GM12878 (cell line): Measurements from ENCODE around the gene LEFTY1. TPM values are rescaled to one million over a fixed set of nuclear protein-coding genes. Genes with fewer than 3 reads are reported as not detected.

Experiments used
- ATAC-seq: fragments of 200-7000 bp; cut with Tn5 transposase; 3 replicates; pipeline ENCODE4 v1.9.1; 2020; ENCODE audit warnings: mild to moderate bottlenecking, moderate library complexity
- BruUV-seq: library from RNA; stranded (reverse); fragments of 400-500 nt; replicated peaks from 2 replicates; lab custom pipeline; 2021; lab: Mats Ljungman, UMichigan
- CTCF ChIA-PET: fragments of 300-600 bp; sonication (Branson Sonifier 250); formaldehyde crosslinking; extraction: SDS; loops from one replicate; lab custom pipeline; 2021; ENCODE audit warnings: inconsistent platforms; lab: Yijun Ruan, JAX
- POLR2A ChIA-PET: fragments of 350-600 bp; formaldehyde crosslinking; extraction: SDS; loops from one replicate; lab custom pipeline; 2021; ENCODE audit warnings: inconsistent platforms; lab: Charles Lee
- RAD21 ChIA-PET: fragments of 300-600 bp; sonication (Branson Sonifier 250); formaldehyde crosslinking; loops from one replicate; lab custom pipeline; 2023; ENCODE audit warnings: antibody characterized with exemption; ENCODE audit not compliant: unreplicated experiment; lab: Charles Lee
- SMC1A ChIA-PET: fragments of 300-600 bp; sonication (Branson Sonifier 250); formaldehyde crosslinking; loops from one replicate; lab custom pipeline; 2023; ENCODE audit not compliant: unreplicated experiment, uncharacterized antibody; lab: Charles Lee
- DNase-seq: peaks from one replicate; pipeline ENCODE4 v3.0.0-alpha.2; 2011; ENCODE audit warnings: low read depth, low spot score
- FAIRE-seq: peaks from 3 replicates; lab custom pipeline; 2011; peaks lifted over from hg19 to GRCh38; lab: Jason Lieb, UNC
- H2AFZ ChIP-seq: 2 replicates; pipeline ENCODE4 v1.6.0; 2011; ENCODE audit warnings: low read depth, low read length, control low read depth; ENCODE audit not compliant: control insufficient read depth
- H3K27ac ChIP-seq: 2 replicates; pipeline ENCODE4 v1.5.1; 2011; ENCODE audit warnings: control low read depth; ENCODE audit not compliant: control insufficient read depth, insufficient read depth
- H3K27me3 ChIP-seq, 2 experiments: replicated peaks in 1 of 2; 2 replicates each; pipeline versions ENCODE4 v1.6.0 to v1.6.1; 2011; ENCODE audit warnings: low read length in 1 of 2; ENCODE audit not compliant: control insufficient read depth in 2 of 2, insufficient read depth in 2 of 2
- H3K36me3 ChIP-seq, 2 experiments: 2 replicates each; pipeline ENCODE4 v1.5.1; 2011; ENCODE audit warnings: low read length in 1 of 2; ENCODE audit not compliant: control insufficient read depth in 2 of 2, insufficient read depth in 2 of 2
- H3K4me1 ChIP-seq: 2 replicates; pipeline ENCODE4 v1.6.1; 2011; ENCODE audit warnings: mild to moderate bottlenecking, low read length, moderate library complexity, mixed read lengths; ENCODE audit not compliant: control insufficient read depth, insufficient read depth
- H3K4me2 ChIP-seq: 2 replicates; pipeline ENCODE4 v1.6.0; 2011; ENCODE audit warnings: control low read depth; ENCODE audit not compliant: control insufficient read depth, insufficient read depth
- H3K4me3 ChIP-seq: fragments of 200-600 bp; sonication (generic); 2 replicates; pipeline ENCODE4 v1.5.1; 2016
- H3K79me2 ChIP-seq: 2 replicates; pipeline ENCODE4 v1.6.0; 2011; ENCODE audit warnings: low read length; ENCODE audit not compliant: control insufficient read depth, insufficient read depth
- H3K9ac ChIP-seq: 2 replicates; pipeline ENCODE4 v1.8.0; 2011; ENCODE audit warnings: low read length, control low read depth, mixed read lengths; ENCODE audit not compliant: control insufficient read depth, insufficient read depth
- H3K9me3 ChIP-seq: replicated peaks from 3 replicates; pipeline ENCODE4 v1.5.1; 2011; ENCODE audit warnings: mild to moderate bottlenecking, low read length; ENCODE audit not compliant: control insufficient read depth, insufficient read depth
- H4K20me1 ChIP-seq: 2 replicates; pipeline ENCODE4 v1.6.0; 2011; ENCODE audit not compliant: control insufficient read depth, insufficient read depth
- EED ChIP-seq: sonication (generic); IDR thresholded peaks from 2 replicates; pipeline ENCODE4 v1.6.1; 2016; ENCODE audit warnings: antibody characterized with exemption, low read depth
- JUNB ChIP-seq: IDR thresholded peaks from 2 replicates; pipeline ENCODE4 v1.6.1; 2016; ENCODE audit warnings: antibody characterized with exemption, mild to moderate bottlenecking
- NBN ChIP-seq: fragments of 450-650 bp; IDR thresholded peaks from 2 replicates; pipeline ENCODE4 v1.6.1; 2016
- NFYA ChIP-seq: IDR thresholded peaks from 2 replicates; pipeline ENCODE4 v1.6.1; 2011; ENCODE audit warnings: low read depth, mild to moderate bottlenecking, low read length, improper control_type of control experiment, borderline replicate concordance
- POLR2A ChIP-seq: IDR thresholded peaks from 2 replicates; pipeline ENCODE4 v1.6.1; 2011; ENCODE audit warnings: low read depth, mild to moderate bottlenecking, low read length
- POLR2AphosphoS5 ChIP-seq: IDR thresholded peaks from 2 replicates; pipeline ENCODE4 v1.6.1; 2011; ENCODE audit warnings: mild to moderate bottlenecking, low read length, inconsistent platforms
- RBBP5 ChIP-seq: fragments of 200-600 bp; sonication (generic); conservative IDR thresholded peaks from 2 replicates; pipeline ENCODE4 v1.6.1; 2016
- STAT1 ChIP-seq: fragments of 450-650 bp; conservative IDR thresholded peaks from 2 replicates; pipeline ENCODE4 v1.6.1; 2014; ENCODE audit warnings: antibody characterized with exemption, mild to moderate bottlenecking
- TBL1XR1 ChIP-seq: IDR thresholded peaks from 2 replicates; pipeline ENCODE4 v1.6.1; 2012; ENCODE audit warnings: low read depth, low read length, improper control_type of control experiment
- WRNIP1 ChIP-seq: IDR thresholded peaks from 2 replicates; pipeline ENCODE4 v1.6.1; 2011; ENCODE audit warnings: low read depth, low read length, improper control_type of control experiment, borderline replicate concordance
- YY1 ChIP-seq: IDR thresholded peaks from 2 replicates; pipeline ENCODE4 v1.6.1; 2011; ENCODE audit warnings: low read depth, mild to moderate bottlenecking, low read length
- ZNF217 ChIP-seq: fragments of 450-650 bp; IDR thresholded peaks from 2 replicates; pipeline ENCODE4 v1.6.1; 2017; ENCODE audit warnings: antibody characterized with exemption, mild to moderate bottlenecking
- ZNF24 ChIP-seq: fragments of 450-650 bp; IDR thresholded peaks from 2 replicates; pipeline ENCODE4 v1.6.1; 2017; ENCODE audit warnings: antibody characterized with exemption, mild to moderate bottlenecking
- WGBS: methylation state at CpG from one replicate; pipeline ENCODE4 v1.1.6; 2016; ENCODE audit warnings: low lambda C conversion rate; ENCODE audit not compliant: insufficient replicate concordance, insufficient coverage; ENCODE audit errors: missing lambda C conversion rate; 5-methylcytosine and 5-hydroxymethylcytosine counted together
- in situ Hi-C: fragments of 300-500 bp; cut with MboI; formaldehyde crosslinking; loops from 9 replicates; pipeline ENCODE4 v1.14.3; 2018; ENCODE audit warnings: mixed read lengths
- intact Hi-C: fragments of 100-400 bp; cut with micrococcal nuclease; formaldehyde crosslinking; loops from one replicate; pipeline ENCODE4 v1.14.2; 2022; ENCODE audit not compliant: unreplicated experiment
- polyA plus RNA-seq, 11 experiments: library from polyadenylated mRNA; depleted of rRNA in 4 of 11; unstranded in 6 of 11; stranded (reverse) in 5 of 11; fragments of >200 nt; fragmentation: Nextera tagmentation in 4 of 11; fragmentation: Illumina TruSeq in 1 of 11; extraction: Ambion mirVana in 4 of 11; extraction: Trizol in 1 of 11; gene quantifications; 1 replicate in 1 of 11; 2 replicates in 10 of 11; pipeline versions ENCODE4 v1.2.1 to v1.2.3, GENCODE V29; 2011 to 2016; ENCODE audit warnings: inconsistent platforms in 2 of 11, missing spikeins in 2 of 11, low read depth in 1 of 11
- total RNA-seq, 4 experiments: library from RNA; depleted of rRNA in 3 of 4; stranded (reverse); fragments of >200 nt in 3 of 4; fragmentation: Illumina TruSeq in 1 of 4; extraction: Trizol in 1 of 4; gene quantifications; 2 replicates each; pipeline versions ENCODE4 v1.2.1 to v1.2.3, GENCODE V29; 2013 to 2021
- TF ChIP-seq, protein P1 (sequence below): fragments of 450-650 bp; formaldehyde crosslinking; IDR thresholded peaks from 2 replicates; pipeline ENCODE4 v1.4.0; 2020; ENCODE audit warnings: mild to moderate bottlenecking, moderate library complexity
- TF ChIP-seq, protein P2 (sequence below): fragments of 450-650 bp; formaldehyde crosslinking; IDR thresholded peaks from 2 replicates; pipeline ENCODE4 v1.5.0; 2022; ENCODE audit warnings: mild to moderate bottlenecking, missing genetic modification characterization

LEFTY1 gene
- total and polyA plus RNA-seq, 10 of the 15 experiments (the other 5 are each of a cell fraction or from before 2014, with no cell fraction given) = 0.06 TPM; not detected in 8

DNA sequence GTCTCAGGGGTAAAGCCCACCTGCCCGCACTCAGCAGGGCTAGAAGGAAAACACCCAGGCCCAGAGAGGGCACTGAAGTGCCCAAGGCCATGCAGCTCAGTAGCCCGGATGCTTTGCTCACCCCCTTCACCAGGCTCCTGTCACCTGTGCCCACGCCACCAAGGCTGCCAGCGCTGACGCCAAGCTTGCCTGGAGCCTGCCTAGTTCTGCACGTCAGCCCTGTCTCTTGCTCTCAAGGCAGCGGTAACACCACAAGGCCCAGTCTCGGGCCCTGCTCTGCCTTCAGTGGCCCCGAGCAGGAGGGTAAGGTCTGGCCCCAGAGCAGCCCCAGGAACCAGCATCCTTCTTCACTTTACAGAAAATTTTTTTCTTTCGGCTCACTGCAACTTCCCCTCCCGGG lies 14.5 kb downstream of the LEFTY1 start:
- intact Hi-C loops = no loop called here

More for the DNA sequence above, 14.5 kb downstream of the LEFTY1 start:
- H3K79me2 ChIP-seq = no peaks in the 10 kb centered on the region; the same call in 1 of the 2 replicates
- CTCF ChIA-PET = no interaction called here
- RAD21 ChIA-PET = no interaction called here
- H3K36me3 ChIP-seq = peaks cover 4 to 9% of the 10 kb centered on the region in 2 experiments; a peak in 3 of 4 replicates
- WGBS = 93% methylated on average over 11 of the region's 11 CpGs
- H3K9me3 ChIP-seq = no peaks in the 10 kb centered on the region
- H4K20me1 ChIP-seq = 0 out of 2 replicates have a peak, but pooled peaks cover 1% of the 10 kb centered on the region
- DNase-seq = no peak
- in situ Hi-C loops = no loop called here
- no peak overlapping the region for H3K9ac ChIP-seq
- no peak for TF ChIP-seq EED
- no peak for TF ChIP-seq STAT1
- no peak for TF ChIP-seq JUNB
- TF ChIP-seq, protein P1, sequence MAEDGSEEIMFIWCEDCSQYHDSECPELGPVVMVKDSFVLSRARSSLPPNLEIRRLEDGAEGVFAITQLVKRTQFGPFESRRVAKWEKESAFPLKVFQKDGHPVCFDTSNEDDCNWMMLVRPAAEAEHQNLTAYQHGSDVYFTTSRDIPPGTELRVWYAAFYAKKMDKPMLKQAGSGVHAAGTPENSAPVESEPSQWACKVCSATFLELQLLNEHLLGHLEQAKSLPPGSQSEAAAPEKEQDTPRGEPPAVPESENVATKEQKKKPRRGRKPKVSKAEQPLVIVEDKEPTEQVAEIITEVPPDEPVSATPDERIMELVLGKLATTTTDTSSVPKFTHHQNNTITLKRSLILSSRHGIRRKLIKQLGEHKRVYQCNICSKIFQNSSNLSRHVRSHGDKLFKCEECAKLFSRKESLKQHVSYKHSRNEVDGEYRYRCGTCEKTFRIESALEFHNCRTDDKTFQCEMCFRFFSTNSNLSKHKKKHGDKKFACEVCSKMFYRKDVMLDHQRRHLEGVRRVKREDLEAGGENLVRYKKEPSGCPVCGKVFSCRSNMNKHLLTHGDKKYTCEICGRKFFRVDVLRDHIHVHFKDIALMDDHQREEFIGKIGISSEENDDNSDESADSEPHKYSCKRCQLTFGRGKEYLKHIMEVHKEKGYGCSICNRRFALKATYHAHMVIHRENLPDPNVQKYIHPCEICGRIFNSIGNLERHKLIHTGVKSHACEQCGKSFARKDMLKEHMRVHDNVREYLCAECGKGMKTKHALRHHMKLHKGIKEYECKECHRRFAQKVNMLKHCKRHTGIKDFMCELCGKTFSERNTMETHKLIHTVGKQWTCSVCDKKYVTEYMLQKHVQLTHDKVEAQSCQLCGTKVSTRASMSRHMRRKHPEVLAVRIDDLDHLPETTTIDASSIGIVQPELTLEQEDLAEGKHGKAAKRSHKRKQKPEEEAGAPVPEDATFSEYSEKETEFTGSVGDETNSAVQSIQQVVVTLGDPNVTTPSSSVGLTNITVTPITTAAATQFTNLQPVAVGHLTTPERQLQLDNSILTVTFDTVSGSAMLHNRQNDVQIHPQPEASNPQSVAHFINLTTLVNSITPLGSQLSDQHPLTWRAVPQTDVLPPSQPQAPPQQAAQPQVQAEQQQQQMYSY = no peak
- TF ChIP-seq, protein P2, sequence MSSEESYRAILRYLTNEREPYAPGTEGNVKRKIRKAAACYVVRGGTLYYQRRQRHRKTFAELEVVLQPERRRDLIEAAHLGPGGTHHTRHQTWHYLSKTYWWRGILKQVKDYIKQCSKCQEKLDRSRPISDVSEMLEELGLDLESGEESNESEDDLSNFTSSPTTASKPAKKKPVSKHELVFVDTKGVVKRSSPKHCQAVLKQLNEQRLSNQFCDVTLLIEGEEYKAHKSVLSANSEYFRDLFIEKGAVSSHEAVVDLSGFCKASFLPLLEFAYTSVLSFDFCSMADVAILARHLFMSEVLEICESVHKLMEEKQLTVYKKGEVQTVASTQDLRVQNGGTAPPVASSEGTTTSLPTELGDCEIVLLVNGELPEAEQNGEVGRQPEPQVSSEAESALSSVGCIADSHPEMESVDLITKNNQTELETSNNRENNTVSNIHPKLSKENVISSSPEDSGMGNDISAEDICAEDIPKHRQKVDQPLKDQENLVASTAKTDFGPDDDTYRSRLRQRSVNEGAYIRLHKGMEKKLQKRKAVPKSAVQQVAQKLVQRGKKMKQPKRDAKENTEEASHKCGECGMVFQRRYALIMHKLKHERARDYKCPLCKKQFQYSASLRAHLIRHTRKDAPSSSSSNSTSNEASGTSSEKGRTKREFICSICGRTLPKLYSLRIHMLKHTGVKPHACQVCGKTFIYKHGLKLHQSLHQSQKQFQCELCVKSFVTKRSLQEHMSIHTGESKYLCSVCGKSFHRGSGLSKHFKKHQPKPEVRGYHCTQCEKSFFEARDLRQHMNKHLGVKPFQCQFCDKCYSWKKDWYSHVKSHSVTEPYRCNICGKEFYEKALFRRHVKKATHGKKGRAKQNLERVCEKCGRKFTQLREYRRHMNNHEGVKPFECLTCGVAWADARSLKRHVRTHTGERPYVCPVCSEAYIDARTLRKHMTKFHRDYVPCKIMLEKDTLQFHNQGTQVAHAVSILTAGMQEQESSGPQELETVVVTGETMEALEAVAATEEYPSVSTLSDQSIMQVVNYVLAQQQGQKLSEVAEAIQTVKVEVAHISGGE (CRISPR knock-in tag) = no peak
- TF ChIP-seq NBN = no peak
- no peak for TF ChIP-seq NFYA
- TF ChIP-seq POLR2A = no peak
- no peak for TF ChIP-seq ZNF217
- no peak for TF ChIP-seq YY1
- TF ChIP-seq ZNF24 = no peak
- TF ChIP-seq POLR2AphosphoS5 = no peak
- TF ChIP-seq RBBP5 = no peak
- no peak for TF ChIP-seq TBL1XR1
- TF ChIP-seq WRNIP1 = no peak
- no peak overlapping the region for H3K4me2 ChIP-seq
- POLR2A ChIA-PET = no interaction called here
- SMC1A ChIA-PET = no interaction called here
- no TSS peak for BruUV-seq
- H3K4me3 ChIP-seq = no peak overlapping the region
- no peak overlapping the region for H3K27ac ChIP-seq
- no peak for FAIRE-seq
- peaks cover 5% of the 10 kb centered on the region for H3K4me1 ChIP-seq
- H3K27me3 ChIP-seq = no peaks in the 10 kb centered on the region
- ATAC-seq = no peak
- no peak overlapping the region for H2AFZ ChIP-seq
